SK-N-SH (cell line): Measurements from ENCODE around the gene CLDN9. TPM values are rescaled to one million over a fixed set of nuclear protein-coding genes. Genes with fewer than 3 reads are reported as not detected.

ENCODE experiments used
- CTCF ChIA-PET: fragments of 300-600, 350-600 bp; formaldehyde crosslinking; extraction: SDS; loops from one replicate; lab custom pipeline; 2021; lab: Yijun Ruan, JAX
- POLR2A ChIA-PET: fragments of 350-600 bp; sonication (Branson Sonifier 250); formaldehyde crosslinking; extraction: SDS; loops from one replicate; lab custom pipeline; 2020; ENCODE audit warnings: antibody characterized with exemption, inconsistent platforms; lab: Yijun Ruan, JAX
- DNase-seq: peaks from one replicate; pipeline ENCODE4 v3.0.0; 2012
- H2AFZ ChIP-seq: fragments of 200-600 bp; sonication (generic); 2 replicates; pipeline ENCODE4 v1.8.1; 2016; ENCODE audit warnings: antibody characterized with exemption, mild to moderate bottlenecking, low read depth
- H3F3A ChIP-seq: fragments of 200-600 bp; sonication (generic); replicated peaks from 2 replicates; pipeline ENCODE3; 2016; ENCODE audit warnings: antibody characterized with exemption, mild to moderate bottlenecking; ENCODE audit not compliant: insufficient read depth
- H3K27ac ChIP-seq, 2 experiments: fragments of 200-500 bp in 1 of 2; fragments of 200-600 bp in 1 of 2; sonication (Bioruptor generic) in 1 of 2; sonication (generic), shearing (Covaris generic) in 1 of 2; 2 replicates each; pipeline versions ENCODE4 v1.5.1 to v1.6.1; 2014 to 2016; ENCODE audit warnings: low read depth in 2 of 2, inconsistent platforms in 1 of 2, low read length in 1 of 2, mild to moderate bottlenecking in 1 of 2, mixed read lengths in 1 of 2
- H3K27me3 ChIP-seq: fragments of 200-600 bp; sonication (generic), shearing (Covaris generic); 2 replicates; pipeline ENCODE4 v1.6.1; 2016; ENCODE audit warnings: mixed run types; ENCODE audit not compliant: insufficient read depth
- H3K36me3 ChIP-seq, 2 experiments: fragments of 200-500 bp in 1 of 2; fragments of 200-600 bp in 1 of 2; sonication (Bioruptor generic) in 1 of 2; sonication (generic) in 1 of 2; replicated peaks in 1 of 2; 2 replicates each; pipeline versions ENCODE3 to v1.5.1; 2014 to 2016; ENCODE audit warnings: low read length in 1 of 2, mild to moderate bottlenecking in 1 of 2; ENCODE audit not compliant: insufficient read depth in 2 of 2, control insufficient read depth in 1 of 2
- H3K4me1 ChIP-seq, 2 experiments: fragments of 200-500 bp in 1 of 2; fragments of 200-600 bp in 1 of 2; sonication (Bioruptor generic) in 1 of 2; sonication (generic), shearing (Covaris generic) in 1 of 2; 2 replicates each; pipeline versions ENCODE4 v1.5.1 to v1.6.1; 2014 to 2016; ENCODE audit warnings: low read depth in 1 of 2, low read length in 1 of 2, mixed run types in 1 of 2; ENCODE audit not compliant: insufficient read depth in 2 of 2, control insufficient read depth in 1 of 2
- H3K4me2 ChIP-seq: fragments of 200-600 bp; sonication (generic), shearing (Covaris generic); 2 replicates; pipeline ENCODE4 v1.6.1; 2017; ENCODE audit warnings: mixed run types
- H3K4me3 ChIP-seq, 2 experiments: fragments of 200-500 bp in 1 of 2; fragments of 200-600 bp in 1 of 2; sonication (Bioruptor generic) in 1 of 2; sonication (generic), shearing (Covaris generic) in 1 of 2; 2 replicates each; pipeline versions ENCODE4 v1.5.1 to v1.8.1; 2014 to 2016; ENCODE audit warnings: low read depth in 2 of 2, inconsistent platforms in 1 of 2, low read length in 1 of 2, mild to moderate bottlenecking in 1 of 2, mixed read lengths in 1 of 2, moderate library complexity in 1 of 2
- H3K79me2 ChIP-seq: fragments of 200-600 bp; sonication (generic); 2 replicates; pipeline ENCODE4 v1.8.1; 2017; ENCODE audit warnings: mild to moderate bottlenecking; ENCODE audit not compliant: insufficient read depth
- H3K9ac ChIP-seq: fragments of 200-600 bp; sonication (generic); 2 replicates; pipeline ENCODE4 v1.6.1; 2017; ENCODE audit warnings: mixed run types
- H3K9me2 ChIP-seq: fragments of 200-600 bp; sonication (generic); 2 replicates; pipeline ENCODE4 v1.6.1; 2017; ENCODE audit warnings: mixed run types
- H3K9me3 ChIP-seq: fragments of 200-600 bp; sonication (generic); 2 replicates; pipeline ENCODE4 v1.6.1; 2017; ENCODE audit warnings: mixed run types, mild to moderate bottlenecking, moderate library complexity
- H4K20me1 ChIP-seq: fragments of 200-600 bp; sonication (generic); 2 replicates; pipeline ENCODE4 v1.6.1; 2017; ENCODE audit warnings: mild to moderate bottlenecking, mixed run types; ENCODE audit not compliant: insufficient read depth
- CHD2 ChIP-seq: fragments of 150-350 bp; IDR thresholded peaks from 2 replicates; pipeline ENCODE4 v1.6.1; 2018; ENCODE audit warnings: low read length; ENCODE audit not compliant: partially characterized antibody
- CTCF ChIP-seq: fragments of 200-600 bp; sonication (generic); IDR thresholded peaks from 2 replicates; pipeline ENCODE4 v1.6.1; 2017; ENCODE audit warnings: antibody characterized with exemption, mild to moderate bottlenecking, moderate library complexity
- FOSL2 ChIP-seq: IDR thresholded peaks from 2 replicates; pipeline ENCODE4 v1.4.0; 2012; ENCODE audit warnings: low read depth, mild to moderate bottlenecking, moderate library complexity, borderline replicate concordance
- FOXM1 ChIP-seq: IDR thresholded peaks from 2 replicates; pipeline ENCODE4 v1.4.0; 2012; ENCODE audit warnings: low read depth, mild to moderate bottlenecking
- MEF2A ChIP-seq: IDR thresholded peaks from 2 replicates; pipeline ENCODE4 v1.4.0; 2012; ENCODE audit warnings: low read depth, borderline replicate concordance
- NFIC ChIP-seq: IDR thresholded peaks from 2 replicates; pipeline ENCODE4 v1.4.0; 2012; ENCODE audit warnings: borderline replicate concordance
- NRF1 ChIP-seq: IDR thresholded peaks from 2 replicates; pipeline ENCODE4 v1.6.1; 2012; ENCODE audit warnings: low read depth, mild to moderate bottlenecking, low read length
- POLR2AphosphoS5 ChIP-seq: IDR thresholded peaks from 2 replicates; pipeline ENCODE4 v1.6.1; 2012; ENCODE audit warnings: low read depth, low read length
- RCOR1 ChIP-seq: fragments of 150-350 bp; IDR thresholded peaks from 2 replicates; pipeline ENCODE4 v1.6.1; 2017; ENCODE audit warnings: antibody characterized with exemption, low read length
- REST ChIP-seq: IDR thresholded peaks from 2 replicates; pipeline ENCODE4 v1.6.1; 2012; ENCODE audit warnings: mild to moderate bottlenecking, low read depth, low read length, moderate library complexity
- RFX5 ChIP-seq: IDR thresholded peaks from 2 replicates; pipeline ENCODE4 v1.6.1; 2012; ENCODE audit warnings: mild to moderate bottlenecking, improper control_type of control experiment, low read length
- SIN3A ChIP-seq: IDR thresholded peaks from 2 replicates; pipeline ENCODE4 v1.6.1; 2012; ENCODE audit warnings: low read depth, mild to moderate bottlenecking, low read length, moderate library complexity, borderline replicate concordance
- SMC3 ChIP-seq: IDR thresholded peaks from 2 replicates; pipeline ENCODE4 v1.6.1; 2012; ENCODE audit warnings: low read depth, low read length, improper control_type of control experiment
- TAF1 ChIP-seq: IDR thresholded peaks from 2 replicates; pipeline ENCODE4 v1.6.1; 2012; ENCODE audit warnings: low read depth, mild to moderate bottlenecking, low read length, moderate library complexity, borderline replicate concordance
- YY1 ChIP-seq: IDR thresholded peaks from 2 replicates; pipeline ENCODE4 v1.4.0; 2012; ENCODE audit warnings: low read depth, mild to moderate bottlenecking
- ZBTB33 ChIP-seq: IDR thresholded peaks from 2 replicates; pipeline ENCODE4 v1.4.0; 2012; ENCODE audit warnings: low read depth, borderline replicate concordance
- WGBS: methylation state at CpG from one replicate; pipeline ENCODE4 v1.1.6; 2017; ENCODE audit warnings: low lambda C conversion rate; 5-methylcytosine and 5-hydroxymethylcytosine counted together
- polyA plus RNA-seq, 3 experiments: library from polyadenylated mRNA; depleted of rRNA; stranded (reverse); fragments of >200 nt; gene quantifications; 2 replicates each; pipeline ENCODE4 v1.2.3, GENCODE V29; 2012

The CLDN9 gene
- polyA plus RNA-seq, 1 of the 3 experiments (the other 2 are of a cell fraction): 0.08 TPM

GRCh38 chr16:3017344-3017743, 4.6 kb downstream of the CLDN9 start:
- DNase-seq: no peak
- H3K4me3 ChIP-seq: no peak overlapping the region
- no peak overlapping the region for H3K27ac ChIP-seq
- no peak overlapping the region for H2AFZ ChIP-seq
- H4K20me1 ChIP-seq: peaks cover 8% of the 10 kb centered on the region
- TF ChIP-seq NRF1 (no peak), ZBTB33 (no peak), NFIC (no peak), SIN3A (no peak), FOSL2 (no peak), CTCF (no peak), TAF1 (no peak), MEF2A (no peak), CHD2 (no peak), RCOR1 (no peak), SMC3 (no peak), REST (no peak), FOXM1 (no peak), RFX5 (no peak), POLR2AphosphoS5 (no peak), YY1 (no peak)
- H3K9me3 ChIP-seq: no peaks in the 10 kb centered on the region
- peaks cover 11% of the 10 kb centered on the region; the same call in 1 of the 2 replicates for H3K79me2 ChIP-seq
- peaks cover 4 to 10% of the 10 kb centered on the region in 2 experiments for H3K36me3 ChIP-seq
- ChIA-PET CTCF (interaction anchor here (6.8 to 8.5 kb wide), 2 partner anchors 11 to 14 kb away, joined by 72 to 111 read pairs; no protein-coding TSS in a partner anchor), POLR2A (no interaction called here)
- peaks cover 0 to 23% of the 10 kb centered on the region in 2 experiments; a peak in 1 of 4 replicates for H3K4me1 ChIP-seq
- no peaks in the 10 kb centered on the region for H3K27me3 ChIP-seq
- peaks cover 16% of the 10 kb centered on the region for H3F3A ChIP-seq
- no peak overlapping the region for H3K4me2 ChIP-seq
- no peak overlapping the region for H3K9ac ChIP-seq
- no peaks in the 10 kb centered on the region for H3K9me2 ChIP-seq
- WGBS: 93% methylated on average over 19 of the region's 20 CpGs
